HepG2 (cell line): Measurements from ENCODE around the gene MGAT4C. TPM values are rescaled to one million over a fixed set of nuclear protein-coding genes. Genes with fewer than 3 reads are reported as not detected.

ENCODE experiments used
- ATAC-seq: fragments of 200-7000 bp; cut with Tn5 transposase; 3 replicates; pipeline ENCODE4 v1.9.1; 2020; ENCODE audit warnings: mild to moderate bottlenecking, moderate library complexity
- BruUV-seq: library from RNA; stranded (reverse); fragments of 400-500 nt; replicated peaks from 2 replicates; lab custom pipeline; 2021; lab: Mats Ljungman, UMichigan
- CTCF ChIA-PET: fragments of 300-600 bp; formaldehyde crosslinking; extraction: SDS; loops from one replicate; lab custom pipeline; 2021; ENCODE audit warnings: low total read pairs, inconsistent platforms, low intra/inter-chr PET ratio; lab: Yijun Ruan, JAX
- POLR2A ChIA-PET: fragments of 350-600 bp; sonication (Branson Sonifier 250); formaldehyde crosslinking; loops from one replicate; lab custom pipeline; 2020; ENCODE audit warnings: antibody characterized with exemption, inconsistent platforms; lab: Yijun Ruan, JAX
- DNase-seq: peaks from one replicate; pipeline ENCODE4 v3.0.0-alpha.2; 2015; ENCODE audit warnings: low spot score
- FAIRE-seq: peaks from 3 replicates; lab custom pipeline; 2011; peaks lifted over from hg19 to GRCh38; lab: Jason Lieb, UNC
- H2AFZ ChIP-seq: one replicate; pipeline ENCODE4 v1.6.1; 2011; ENCODE audit warnings: low read length, inconsistent platforms
- H3K27ac ChIP-seq: fragments of 300-600 bp; 3 replicates; pipeline ENCODE4 v1.8.0; 2011; ENCODE audit warnings: mixed run types, mild to moderate bottlenecking, mixed read lengths, low read length, inconsistent platforms; ENCODE audit not compliant: insufficient read depth; ENCODE audit errors: extremely low read length
- H3K27me3 ChIP-seq, 2 experiments: fragments of 200-600 bp in 1 of 2; 2 replicates in 1 of 2; 3 replicates in 1 of 2; pipeline versions ENCODE4 v1.6.0 to v1.8.0; 2011; ENCODE audit warnings: low read length in 2 of 2, mild to moderate bottlenecking in 2 of 2, moderate library complexity in 2 of 2, inconsistent platforms in 1 of 2; ENCODE audit not compliant: insufficient read depth in 2 of 2, control insufficient read depth in 1 of 2
- H3K36me3 ChIP-seq, 2 experiments: fragments of 200-600 bp in 1 of 2; replicated peaks in 1 of 2; 2 replicates in 1 of 2; 3 replicates in 1 of 2; pipeline versions ENCODE4 v1.5.1 to v1.8.0; 2011; ENCODE audit warnings: low read length in 2 of 2, inconsistent platforms in 1 of 2; ENCODE audit not compliant: insufficient read depth in 2 of 2, control insufficient read depth in 1 of 2
- H3K4me1 ChIP-seq: 2 replicates; pipeline ENCODE4 v1.5.1; 2012; ENCODE audit warnings: low read length, inconsistent platforms; ENCODE audit not compliant: insufficient read depth
- H3K4me2 ChIP-seq: 2 replicates; pipeline ENCODE4 v1.6.0; 2011; ENCODE audit warnings: low read depth, low read length, inconsistent platforms
- H3K4me3 ChIP-seq, 3 experiments: fragments of 200-600 bp in 1 of 3; sonication (generic), shearing (Covaris generic) in 1 of 3; replicated peaks in 1 of 3; 2 replicates each; pipeline ENCODE4 v1.5.1; 2011 to 2016; ENCODE audit warnings: low read length in 3 of 3, inconsistent platforms in 2 of 3, low read depth in 2 of 3, mild to moderate bottlenecking in 2 of 3, control low read depth in 1 of 3, mixed read lengths in 1 of 3; ENCODE audit not compliant: insufficient read depth in 1 of 3
- H3K79me2 ChIP-seq: one replicate; pipeline ENCODE4 v1.6.1; 2011; ENCODE audit warnings: low read length, inconsistent platforms; ENCODE audit not compliant: insufficient read depth
- H3K9ac ChIP-seq: 2 replicates; pipeline ENCODE4 v1.6.0; 2011; ENCODE audit warnings: mild to moderate bottlenecking, low read depth, low read length, inconsistent platforms; ENCODE audit not compliant: insufficient read depth
- H3K9me3 ChIP-seq: 2 replicates; pipeline ENCODE4 v1.5.1; 2012; ENCODE audit warnings: mild to moderate bottlenecking, low read length
- H4K20me1 ChIP-seq: 2 replicates; pipeline ENCODE4 v1.6.0; 2011; ENCODE audit warnings: inconsistent platforms, mild to moderate bottlenecking, low read length, moderate library complexity; ENCODE audit not compliant: insufficient read depth
- CHCHD3 ChIP-seq: sonication (generic); formaldehyde crosslinking; IDR thresholded peaks from 2 replicates; pipeline ENCODE4 v1.8.0; 2022; ENCODE audit warnings: mild to moderate bottlenecking, missing genetic modification reagents, moderate library complexity
- GLI4 ChIP-seq: sonication (generic); formaldehyde crosslinking; IDR thresholded peaks from 2 replicates; pipeline ENCODE4 v1.5.1; 2020; ENCODE audit warnings: missing genetic modification reagents, mild to moderate bottlenecking, moderate library complexity, borderline replicate concordance
- HCFC1 ChIP-seq: fragments of 150-350 bp; IDR thresholded peaks from 2 replicates; pipeline ENCODE4 v1.6.1; 2014; ENCODE audit warnings: low read depth, low read length
- MIER3 ChIP-seq: IDR thresholded peaks from 2 replicates; pipeline ENCODE4 v1.6.1; 2016; ENCODE audit warnings: missing compliant biosample characterization, borderline replicate concordance
- MTF1 ChIP-seq: sonication (generic); formaldehyde crosslinking; IDR thresholded peaks from 2 replicates; pipeline ENCODE4 v1.5.0; 2020; ENCODE audit warnings: missing genetic modification reagents
- NFYC ChIP-seq: IDR thresholded peaks from 2 replicates; pipeline ENCODE4 v1.6.1; 2016; ENCODE audit warnings: missing genetic modification reagents, missing compliant biosample characterization
- NR1H2 ChIP-seq: sonication (generic); formaldehyde crosslinking; IDR thresholded peaks from 2 replicates; pipeline ENCODE4 v1.8.1; 2022; ENCODE audit warnings: low read depth, missing genetic modification reagents, borderline replicate concordance
- RFX3 ChIP-seq: IDR thresholded peaks from 2 replicates; pipeline ENCODE4 v1.6.1; 2016; ENCODE audit warnings: missing biosample characterization, missing genetic modification reagents
- SRF ChIP-seq: IDR thresholded peaks from 2 replicates; pipeline ENCODE4 v1.6.1; 2011; ENCODE audit warnings: mild to moderate bottlenecking, low read depth, low read length, moderate library complexity
- TP53 ChIP-seq: sonication (generic); formaldehyde crosslinking; conservative IDR thresholded peaks from 2 replicates; pipeline ENCODE4 v1.4.0; 2020; ENCODE audit warnings: missing genetic modification reagents
- ZBTB25 ChIP-seq: IDR thresholded peaks from 2 replicates; pipeline ENCODE4 v1.6.1; 2018; ENCODE audit warnings: missing genetic modification reagents
- ZFP36 ChIP-seq: fragments of 150-350 bp; IDR thresholded peaks from 2 replicates; pipeline ENCODE4 v1.6.1; 2018; ENCODE audit warnings: borderline replicate concordance, low read length, low read depth; ENCODE audit not compliant: partially characterized antibody
- ZFP36L2 ChIP-seq: sonication (generic); formaldehyde crosslinking; IDR thresholded peaks from 2 replicates; pipeline ENCODE4 v1.4.0; 2020; ENCODE audit warnings: missing genetic modification reagents
- WGBS: methylation state at CpG from one replicate; pipeline ENCODE4 v1.1.6; 2017; ENCODE audit warnings: low lambda C conversion rate; 5-methylcytosine and 5-hydroxymethylcytosine counted together
- in situ Hi-C: cut with HindIII; loops from 2 replicates; pipeline ENCODE4 v1.10.0; 2017; ENCODE audit warnings: low pct_unique_long_range_greater_than_20kb; ENCODE audit not compliant: extremely low pct_ligation_motif_present
- intact Hi-C: fragments of 100-400 bp; cut with micrococcal nuclease; formaldehyde crosslinking; loops from one replicate; pipeline ENCODE4 v1.10.0; 2022; ENCODE audit not compliant: unreplicated experiment
- polyA plus RNA-seq, 8 experiments: library from polyadenylated mRNA; depleted of rRNA in 3 of 8; stranded (reverse) in 7 of 8; unstranded in 1 of 8; fragments of >200 nt; fragmentation: Illumina TruSeq in 4 of 8; extraction: Trizol in 4 of 8; gene quantifications; 2 replicates each; pipeline versions ENCODE4 v1.2.1 to v1.2.3, GENCODE V29; 2011 to 2016; ENCODE audit warnings: low read depth in 4 of 8, missing spikeins in 1 of 8, mixed read lengths in 1 of 8; ENCODE audit not compliant: insufficient read depth in 1 of 8
- total RNA-seq, 5 experiments: library from RNA; depleted of rRNA; stranded (reverse); fragments of >200 nt; fragmentation: Illumina TruSeq; extraction: Trizol; gene quantifications; 2 replicates each; pipeline ENCODE4 v1.2.3, GENCODE V29; 2016; ENCODE audit warnings: low read depth in 1 of 5

The MGAT4C gene
- total and polyA plus RNA-seq, 2 of the 13 experiments (the other 11 are each of a cell fraction or from before 2014, with no cell fraction given) = not detected

- 19% methylated on average over 2 of the region's 2 CpGs for WGBS
- Histone ChIP-seq H4K20me1 (no peaks in the 10 kb centered on the region), H3K27ac (no peak overlapping the region), H3K9me3 (no peaks in the 10 kb centered on the region), H3K9ac (no peak overlapping the region), H3K4me1 (no peaks in the 10 kb centered on the region)
- DNase-seq (no peak), FAIRE-seq (no peak), ATAC-seq (no peak)
- in situ Hi-C loops = no loop called here
- CTCF ChIA-PET = no interaction called here
- no peak for TF ChIP-seq TP53 (CRISPR knock-in tag)
- TF ChIP-seq NR1H2 (CRISPR knock-in tag) = no peak
- no peak for TF ChIP-seq MTF1
- no peak for TF ChIP-seq ZFP36L2
- no peak for TF ChIP-seq ZBTB25 (CRISPR knock-in tag)
- no peak for TF ChIP-seq CHCHD3 (CRISPR knock-in tag)
- no peak for TF ChIP-seq SRF
- TF ChIP-seq ZFP36 = no peak
- TF ChIP-seq GLI4 (CRISPR knock-in tag) = no peak
- TF ChIP-seq RFX3 (CRISPR knock-in tag) = no peak
- no peak for TF ChIP-seq NFYC (CRISPR knock-in tag)
- TF ChIP-seq MIER3 = no peak
- no peak for TF ChIP-seq HCFC1
- TF ChIP-seq, all 625 proteins: peak for 0
- BruUV-seq = no TSS peak
- POLR2A ChIA-PET = no interaction called here
- Histone ChIP-seq H3K27me3 (no peaks in the 10 kb centered on the region), H3K36me3 (no peaks in the 10 kb centered on the region), H3K4me2 (no peak overlapping the region), H3K79me2 (no peaks in the 10 kb centered on the region), H3K4me3 (no peak overlapping the region), H2AFZ (no peak overlapping the region)
- intact Hi-C loops = no loop called here
Measured at GRCh38 chr12:86233126-86233525, 23.1 kb downstream of the MGAT4C start.
